Measurements from ENCODE around the gene MRPL4. TPM values are rescaled to one million over a fixed set of nuclear protein-coding genes. Genes with fewer than 3 reads are reported as not detected.

The MRPL4 gene
- total RNA-seq, result 29.2 and 30.1 TPM in 2 replicates

DNA sequence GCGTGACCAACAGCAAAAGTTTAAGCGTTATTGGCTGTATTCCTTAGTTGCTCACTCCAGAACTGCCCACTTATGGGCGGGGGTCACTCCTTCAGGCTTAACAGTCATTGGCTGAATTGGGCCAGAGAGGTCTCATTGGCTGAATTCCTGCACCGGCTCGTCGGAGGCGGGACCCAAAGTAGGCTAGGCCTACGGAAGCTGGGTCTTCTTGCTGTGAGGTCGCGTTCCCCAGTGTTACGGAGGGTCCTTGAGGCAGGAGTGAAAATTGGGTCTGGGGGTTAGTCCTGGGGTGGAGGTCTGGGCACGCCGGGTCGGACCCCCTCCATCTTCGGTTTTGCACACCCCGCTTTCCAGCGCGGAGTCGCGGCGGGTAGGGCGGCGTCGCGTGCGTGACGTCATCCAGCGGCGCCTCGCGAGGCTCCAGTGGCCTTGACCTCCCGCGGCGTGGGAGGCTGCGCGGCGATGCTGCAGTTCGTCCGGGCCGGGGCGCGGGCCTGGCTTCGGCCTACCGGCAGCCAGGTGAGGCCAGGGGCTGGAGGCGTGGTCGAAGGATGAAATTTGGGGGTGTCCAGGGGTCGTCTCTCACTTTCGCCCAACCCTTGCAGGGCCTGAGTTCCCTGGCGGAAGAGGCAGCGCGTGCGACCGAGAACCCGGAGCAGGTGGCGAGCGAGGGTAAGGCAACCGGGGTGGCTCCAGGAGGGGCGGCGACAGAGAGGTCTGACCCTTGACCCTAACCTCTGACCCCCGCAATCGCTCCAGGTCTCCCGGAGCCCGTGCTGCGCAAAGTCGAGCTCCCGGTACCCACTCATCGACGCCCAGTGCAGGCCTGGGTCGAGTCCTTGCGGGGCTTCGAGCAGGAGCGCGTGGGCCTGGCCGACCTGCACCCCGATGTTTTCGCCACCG lies at the start of gene MRPL4:
Gene MRPL4 (plus strand): TSS at position 423 of the 903 bp plus-strand sequence. CDS start 40 bp downstream, at position 463.

DNA sequence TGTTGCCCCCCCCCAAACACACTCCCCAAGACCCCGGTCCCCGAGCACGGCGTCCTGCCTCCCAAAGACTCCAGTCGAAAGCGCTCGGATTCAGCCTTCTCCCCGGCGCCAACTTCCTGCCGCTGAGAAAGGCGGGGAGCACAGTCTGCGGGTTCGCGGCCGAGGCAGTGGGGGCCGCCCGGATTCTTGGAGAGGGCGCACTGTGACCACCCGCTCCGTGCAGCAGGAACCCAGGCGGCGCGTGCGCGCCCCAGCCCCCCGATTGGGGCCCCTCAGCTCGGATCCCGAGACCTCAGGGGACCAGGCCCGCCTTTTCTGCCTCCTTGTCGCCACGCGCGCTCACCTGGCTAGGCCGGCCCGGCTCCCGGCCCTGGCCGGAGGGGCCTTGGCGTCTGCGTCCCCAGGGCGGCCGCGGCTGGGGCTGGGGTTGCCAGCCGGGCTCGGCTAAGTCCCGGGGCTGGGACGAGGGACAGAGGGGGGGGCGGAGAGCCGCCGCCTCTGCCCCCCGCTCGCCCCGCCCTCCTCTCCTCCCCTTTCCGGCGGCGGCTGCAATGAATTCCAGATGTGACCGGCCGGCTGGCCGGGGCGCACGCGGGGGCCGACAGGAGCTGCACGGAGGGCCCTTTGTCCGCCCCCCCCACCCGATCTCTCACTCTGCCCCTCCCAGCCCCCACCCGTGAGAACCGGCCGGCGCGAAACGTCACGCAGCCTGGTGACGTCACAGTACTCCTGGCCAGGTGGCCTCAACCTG lies 21.0 kb upstream of the MRPL4 start, which contains the start of gene S1PR2:
Gene S1PR2 (minus strand): TSS at position 471 of the 751 bp plus-strand sequence. CDS start 6,426 bp downstream, outside the sequence.

DNA sequence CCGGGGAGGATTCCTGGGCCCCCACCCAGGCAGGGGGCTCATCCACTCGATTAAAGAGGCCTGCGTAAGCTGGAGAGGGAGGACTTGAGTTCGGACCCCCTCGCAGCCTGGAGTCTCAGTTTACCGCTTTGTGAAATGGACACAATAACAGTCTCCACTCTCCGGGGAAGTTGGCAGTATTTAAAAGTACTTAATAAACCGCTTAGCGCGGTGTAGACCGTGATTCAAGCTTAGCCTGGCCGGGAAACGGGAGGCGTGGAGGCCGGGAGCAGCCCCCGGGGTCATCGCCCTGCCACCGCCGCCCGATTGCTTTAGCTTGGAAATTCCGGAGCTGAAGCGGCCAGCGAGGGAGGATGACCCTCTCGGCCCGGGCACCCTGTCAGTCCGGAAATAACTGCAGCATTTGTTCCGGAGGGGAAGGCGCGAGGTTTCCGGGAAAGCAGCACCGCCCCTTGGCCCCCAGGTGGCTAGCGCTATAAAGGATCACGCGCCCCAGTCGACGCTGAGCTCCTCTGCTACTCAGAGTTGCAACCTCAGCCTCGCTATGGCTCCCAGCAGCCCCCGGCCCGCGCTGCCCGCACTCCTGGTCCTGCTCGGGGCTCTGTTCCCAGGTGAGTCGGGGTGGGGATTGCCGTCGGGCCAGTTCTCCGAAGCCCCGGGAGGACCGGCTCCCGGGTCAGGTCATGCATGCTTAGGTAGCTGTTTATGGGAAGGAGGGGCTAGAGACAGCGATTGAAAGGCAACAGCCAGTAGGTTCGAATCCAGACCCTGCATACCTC lies 18.8 kb downstream of the MRPL4 start, which contains the start of gene ICAM1:
Gene ICAM1 (plus strand): TSS at position 505 of the 779 bp plus-strand sequence. CDS start 40 bp downstream, at position 545.

DNA sequence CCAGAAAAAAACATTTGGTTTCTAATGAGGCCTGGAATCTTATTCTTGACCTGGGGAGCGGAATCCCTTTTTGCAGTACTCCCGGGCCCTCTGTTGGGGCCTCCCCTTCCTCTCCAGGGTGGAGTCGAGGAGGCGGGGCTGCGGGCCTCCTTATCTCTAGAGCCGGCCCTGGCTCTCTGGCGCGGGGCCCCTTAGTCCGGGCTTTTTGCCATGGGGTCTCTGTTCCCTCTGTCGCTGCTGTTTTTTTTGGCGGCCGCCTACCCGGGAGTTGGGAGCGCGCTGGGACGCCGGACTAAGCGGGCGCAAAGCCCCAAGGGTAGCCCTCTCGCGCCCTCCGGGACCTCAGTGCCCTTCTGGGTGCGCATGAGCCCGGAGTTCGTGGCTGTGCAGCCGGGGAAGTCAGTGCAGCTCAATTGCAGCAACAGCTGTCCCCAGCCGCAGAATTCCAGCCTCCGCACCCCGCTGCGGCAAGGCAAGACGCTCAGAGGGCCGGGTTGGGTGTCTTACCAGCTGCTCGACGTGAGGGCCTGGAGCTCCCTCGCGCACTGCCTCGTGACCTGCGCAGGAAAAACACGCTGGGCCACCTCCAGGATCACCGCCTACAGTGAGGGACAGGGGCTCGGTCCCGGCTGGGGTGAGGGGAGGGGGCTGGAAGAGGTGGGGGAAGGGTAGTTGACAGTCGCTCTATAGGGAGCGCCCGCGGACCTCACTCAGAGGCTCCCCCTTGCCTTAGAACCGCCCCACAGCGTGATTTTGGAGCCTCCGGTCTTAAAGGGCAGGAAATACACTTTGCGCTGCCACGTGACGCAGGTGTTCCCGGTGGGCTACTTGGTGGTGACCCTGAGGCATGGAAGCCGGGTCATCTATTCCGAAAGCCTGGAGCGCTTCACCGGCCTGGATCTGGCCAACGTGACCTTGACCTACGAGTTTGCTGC lies 35.1 kb downstream of the MRPL4 start, which contains the start of gene ICAM4:
Gene ICAM4 (plus strand): TSS at position 153 of the 935 bp plus-strand sequence. CDS start 58 bp downstream, at position 211.

DNA sequence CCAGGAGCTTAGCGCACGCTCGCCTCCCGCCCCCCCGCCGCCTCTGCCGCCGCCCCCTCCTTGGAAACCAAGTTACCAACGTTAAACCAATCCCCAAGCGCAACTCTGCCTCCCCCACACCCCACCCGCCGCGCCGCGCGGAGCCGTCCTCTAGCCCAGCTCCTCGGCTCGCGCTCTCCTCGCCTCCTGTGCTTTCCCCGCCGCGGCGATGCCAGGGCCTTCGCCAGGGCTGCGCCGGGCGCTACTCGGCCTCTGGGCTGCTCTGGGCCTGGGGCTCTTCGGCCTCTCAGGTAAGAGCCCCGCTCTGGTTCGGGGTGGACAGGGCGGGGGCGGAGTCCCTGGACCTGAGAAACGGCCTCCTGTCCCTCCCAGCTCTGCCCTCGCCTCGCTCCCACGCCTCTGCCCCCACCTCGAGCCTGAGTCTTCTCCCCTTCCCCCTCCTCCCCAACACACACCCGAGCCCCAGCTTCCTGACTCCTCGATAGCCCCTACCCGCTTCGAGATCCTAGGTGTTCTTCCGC lies 37.9 kb downstream of the MRPL4 start, which contains the start of gene ICAM5:
Gene ICAM5 (plus strand): TSS at position 117 of the 521 bp plus-strand sequence. CDS start 92 bp downstream, at position 209.

DNA sequence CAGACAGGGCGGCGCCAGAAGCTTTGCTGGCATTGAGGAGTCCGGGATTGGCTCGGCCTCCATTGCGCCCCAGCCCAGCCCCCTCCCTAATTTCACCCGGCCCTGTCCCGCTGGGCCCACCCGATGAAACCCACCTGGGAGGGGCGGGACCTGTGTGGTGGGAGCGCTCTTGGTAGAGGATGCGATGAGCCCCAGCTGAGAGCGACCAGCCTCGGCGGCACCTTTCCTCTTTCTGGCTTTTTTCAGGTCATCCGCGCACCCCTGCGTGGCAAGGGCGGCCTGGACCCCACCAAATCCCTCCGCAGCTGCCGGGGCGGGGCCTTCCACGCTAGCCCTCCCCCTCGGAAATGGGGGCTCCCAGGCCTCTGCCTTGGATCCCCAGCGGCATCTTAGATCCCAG lies 57.4 kb downstream of the MRPL4 start, which contains the start of gene ZGLP1:
Gene ZGLP1 (minus strand): TSS at position 393 of the 400 bp plus-strand sequence.

Other genes starting within 250 kb of the MRPL4 start
- gene COL5A3, start 241.7 kb upstream of the MRPL4 start, total RNA-seq, result 1.2 TPM in 1 of 2 replicates, not detected in the other
- gene RDH8, start 238.7 kb upstream of the MRPL4 start, total RNA-seq, result not detected in 2 replicates
- 4.5 and 15.2 TPM in 2 replicates for gene SHFL, start 165.9 kb upstream of the MRPL4 start, total RNA-seq
- not detected in 2 replicates for gene ANGPTL6, start 149.5 kb upstream of the MRPL4 start, total RNA-seq
- gene PPAN, start 145.9 kb upstream of the MRPL4 start, total RNA-seq, result 27.3 and 48.0 TPM in 2 replicates
- 1.7 and 1.9 TPM in 2 replicates for gene P2RY11, start 140.5 kb upstream of the MRPL4 start, total RNA-seq
- gene EIF3G, start 132.3 kb upstream of the MRPL4 start, total RNA-seq, result 301 and 383 TPM in 2 replicates
- 12.8 and 19.3 TPM in 2 replicates for gene DNMT1, start 57.3 kb upstream of the MRPL4 start, total RNA-seq
- 1.1 and 2.7 TPM in 2 replicates for gene S1PR2, start 20.9 kb upstream of the MRPL4 start, total RNA-seq
- 5.5 and 40.5 TPM in 2 replicates for gene ICAM1, start 18.9 kb downstream of the MRPL4 start, total RNA-seq
- gene ICAM4, start 34.7 kb downstream of the MRPL4 start, total RNA-seq, result 32.3 and 40.3 TPM in 2 replicates
- 13.2 and 32.0 TPM in 2 replicates for gene ICAM5, start 37.7 kb downstream of the MRPL4 start, total RNA-seq
- 0.21 and 0.48 TPM in 2 replicates for gene ZGLP1, start 57.6 kb downstream of the MRPL4 start, total RNA-seq
- 23.6 and 28.6 TPM in 2 replicates for gene FDX2, start 63.8 kb downstream of the MRPL4 start, total RNA-seq
- 7.7 and 8.5 TPM in 2 replicates for gene RAVER1, start 81.3 kb downstream of the MRPL4 start, total RNA-seq
- gene ICAM3, start 87.4 kb downstream of the MRPL4 start, total RNA-seq, result 3.4 and 4.1 TPM in 2 replicates
- 34.5 and 70.8 TPM in 2 replicates for gene TYK2, start 128.4 kb downstream of the MRPL4 start, total RNA-seq
- gene CDC37, start 151.3 kb downstream of the MRPL4 start, total RNA-seq, result 100 and 206 TPM in 2 replicates
- 0.48 and 0.64 TPM in 2 replicates for gene PDE4A, start 168.3 kb downstream of the MRPL4 start, total RNA-seq

Measured in tracheal epithelial cell (primary cell).